HCT116 (cell line): ENCODE results near the gene MICALL1. TPM values are rescaled to one million over a fixed set of nuclear protein-coding genes. Genes with fewer than 3 reads are reported as not detected.

Experiments used
- ATAC-seq: fragments of 200-7000 bp; cut with Tn5 transposase; 2 replicates; pipeline ENCODE4 v1.9.1; 2020; ENCODE audit warnings: mild to moderate bottlenecking, moderate library complexity
- BruUV-seq: library from RNA; stranded (reverse); fragments of 400-500 nt; replicated peaks from 2 replicates; lab custom pipeline; 2021; lab: Mats Ljungman, UMichigan
- CTCF ChIA-PET: fragments of 300-600 bp; sonication (Branson Sonifier 250); formaldehyde crosslinking; loops from one replicate; lab custom pipeline; 2021; ENCODE audit warnings: antibody characterized with exemption; lab: Charles Lee
- POLR2A ChIA-PET: fragments of 300-600, 350-600 bp; sonication (Branson Sonifier 250); formaldehyde crosslinking; loops from one replicate; lab custom pipeline; 2021; ENCODE audit warnings: antibody characterized with exemption; lab: Charles Lee
- RAD21 ChIA-PET, 2 experiments: fragments of 300-600 bp; sonication (Branson Sonifier 250); formaldehyde crosslinking; loops; one replicate each; lab custom pipeline; 2023; ENCODE audit warnings: low total read pairs in 2 of 2; ENCODE audit not compliant: uncharacterized antibody in 2 of 2, unreplicated experiment in 2 of 2, low non-redundant PET in 1 of 2; lab: Charles Lee
- DNase-seq: peaks from one replicate; pipeline ENCODE4 v3.0.0-alpha.2; 2010; ENCODE audit warnings: low read depth, low spot score
- H2AFZ ChIP-seq: fragments of 200-600 bp; shearing (Covaris generic), sonication (generic); 2 replicates; pipeline ENCODE4 v1.6.1; 2017; ENCODE audit warnings: low read depth, mixed run types, mixed read lengths, antibody characterized with exemption, low read length; ENCODE audit not compliant: poor library complexity, severe bottlenecking
- H3K27ac ChIP-seq: 2 replicates; pipeline ENCODE4 v1.5.1; 2012; ENCODE audit warnings: low read depth, low read length
- H3K27me3 ChIP-seq: fragments of 200-600 bp; sonication (generic); 2 replicates; pipeline ENCODE4 v1.6.1; 2016; ENCODE audit warnings: mixed run types, low read length, mixed read lengths; ENCODE audit not compliant: insufficient read depth
- H3K36me3 ChIP-seq, 2 experiments: fragments of 200-500 bp in 1 of 2; fragments of 200-600 bp in 1 of 2; sonication (Bioruptor generic) in 1 of 2; sonication (generic) in 1 of 2; 2 replicates each; pipeline versions ENCODE4 v1.5.1 to v1.6.1; 2014 to 2016; ENCODE audit warnings: low read length in 2 of 2, inconsistent platforms in 1 of 2, mixed read lengths in 1 of 2, mixed run types in 1 of 2; ENCODE audit not compliant: insufficient read depth in 2 of 2, control insufficient read depth in 1 of 2
- H3K4me1 ChIP-seq, 2 experiments: fragments of 200-600 bp in 1 of 2; sonication (generic) in 1 of 2; 2 replicates each; pipeline versions ENCODE4 v1.5.1 to v1.6.1; 2012 to 2017; ENCODE audit warnings: low read length in 2 of 2, inconsistent platforms in 1 of 2, mild to moderate bottlenecking in 1 of 2, mixed read lengths in 1 of 2, mixed run types in 1 of 2, moderate library complexity in 1 of 2; ENCODE audit not compliant: insufficient read depth in 2 of 2, control insufficient read depth in 1 of 2
- H3K4me2 ChIP-seq: fragments of 200-600 bp; sonication (generic); 2 replicates; pipeline ENCODE4 v1.6.1; 2017; ENCODE audit warnings: mixed run types, low read length, mixed read lengths
- H3K4me3 ChIP-seq, 2 experiments: fragments of 200-600 bp in 1 of 2; sonication (generic) in 1 of 2; replicated peaks in 1 of 2; 2 replicates each; pipeline ENCODE4 v1.5.1; 2011 to 2016; ENCODE audit warnings: low read length in 2 of 2, control low read depth in 1 of 2, low read depth in 1 of 2, mild to moderate bottlenecking in 1 of 2, mixed read lengths in 1 of 2, mixed run types in 1 of 2
- H3K79me2 ChIP-seq: fragments of 200-600 bp; sonication (generic); 2 replicates; pipeline ENCODE4 v1.6.1; 2017; ENCODE audit warnings: mild to moderate bottlenecking, mixed run types, low read length, moderate library complexity, mixed read lengths; ENCODE audit not compliant: insufficient read depth
- H3K9ac ChIP-seq: fragments of 200-600 bp; sonication (generic); 2 replicates; pipeline ENCODE4 v1.6.1; 2016; ENCODE audit warnings: low read length, mixed read lengths
- H3K9me2 ChIP-seq: fragments of 200-600 bp; sonication (generic), shearing (Covaris generic); 2 replicates; pipeline ENCODE4 v1.6.1; 2017; ENCODE audit warnings: mixed run types, mild to moderate bottlenecking, moderate library complexity; ENCODE audit not compliant: insufficient read depth
- H3K9me3 ChIP-seq, 2 experiments: fragments of 200-500 bp in 1 of 2; fragments of 200-600 bp in 1 of 2; sonication (Bioruptor generic) in 1 of 2; sonication (generic) in 1 of 2; 2 replicates each; pipeline ENCODE4 v1.6.1; 2014 to 2017; ENCODE audit warnings: low read length in 2 of 2, mixed read lengths in 2 of 2, inconsistent platforms in 1 of 2, low read depth in 1 of 2, mild to moderate bottlenecking in 1 of 2, mixed run types in 1 of 2, moderate library complexity in 1 of 2; ENCODE audit not compliant: control insufficient read depth in 1 of 2, insufficient read depth in 1 of 2
- H4K20me1 ChIP-seq: fragments of 200-600 bp; sonication (generic), shearing (Covaris generic); 2 replicates; pipeline ENCODE4 v1.6.1; 2017; ENCODE audit warnings: mixed run types, mild to moderate bottlenecking, moderate library complexity; ENCODE audit not compliant: insufficient read depth
- CBX3 ChIP-seq: IDR thresholded peaks from 2 replicates; pipeline ENCODE4 v1.6.1; 2012; ENCODE audit warnings: low read depth
- CTCF ChIP-seq, 3 experiments: fragments of 200-600 bp in 1 of 3; sonication (generic) in 1 of 3; IDR thresholded peaks in 2 of 3; conservative IDR thresholded peaks in 1 of 3; 2 replicates each; pipeline ENCODE4 v1.5.1; 2012 to 2017; ENCODE audit warnings: low read depth in 2 of 3, low read length in 2 of 3, antibody characterized with exemption in 1 of 3, borderline replicate concordance in 1 of 3, control low read depth in 1 of 3, mild to moderate bottlenecking in 1 of 3, mixed read lengths in 1 of 3, mixed run types in 1 of 3, moderate library complexity in 1 of 3; ENCODE audit not compliant: insufficient read depth in 1 of 3
- EZH2phosphoT487 ChIP-seq: fragments of 200-600 bp; IDR thresholded peaks from 2 replicates; pipeline ENCODE4 v1.6.1; 2018; ENCODE audit warnings: antibody characterized with exemption, borderline replicate concordance
- JUND ChIP-seq: IDR thresholded peaks from 2 replicates; pipeline ENCODE4 v1.6.1; 2012
- POLR2A ChIP-seq: IDR thresholded peaks from 2 replicates; pipeline ENCODE4 v1.7.0; 2011; ENCODE audit warnings: borderline replicate concordance; ENCODE audit not compliant: insufficient read depth, insufficient read length; ENCODE audit errors: extremely low read depth
- POLR2AphosphoS5 ChIP-seq: IDR thresholded peaks from 2 replicates; pipeline ENCODE4 v1.6.1; 2011; ENCODE audit warnings: mild to moderate bottlenecking, low read depth, low read length, moderate library complexity
- SIN3A ChIP-seq: IDR thresholded peaks from 2 replicates; pipeline ENCODE4 v1.6.1; 2012; ENCODE audit warnings: low read depth
- ZNF274 ChIP-seq: fragments of 200-500 bp; sonication (Bioruptor generic); IDR thresholded peaks from 2 replicates; pipeline ENCODE4 v1.6.1; 2014; ENCODE audit warnings: mild to moderate bottlenecking, low read depth, low read length, inconsistent platforms
- intact Hi-C: fragments of 100-400 bp; cut with micrococcal nuclease; formaldehyde crosslinking; loops from 2 replicates; pipeline ENCODE4 v1.10.0; 2022
- total RNA-seq: library from RNA; stranded (reverse); gene quantifications from one replicate; pipeline ENCODE4 v1.2.1, GENCODE V29; 2021; ENCODE audit not compliant: unreplicated experiment
- TF ChIP-seq, protein P1 (sequence below): IDR thresholded peaks from 2 replicates; pipeline ENCODE4 v1.6.1; 2012
- TF ChIP-seq, protein P2 (sequence below): IDR thresholded peaks from 2 replicates; pipeline ENCODE4 v1.6.1; 2012; ENCODE audit warnings: low read depth

Gene MICALL1
- total RNA-seq, 1 experiment from 2014 or later: 35.2 TPM

GRCh38 chr22:37968452-37969251, 62.6 kb downstream of the MICALL1 start:
- BruUV-seq: no TSS peak
- intact Hi-C loops: no loop called here
- Histone ChIP-seq H3K4me1 (peaks cover 0 to 8% of the 10 kb centered on the region in 2 experiments; a peak in 2 of 4 replicates), H3K9me2 (no peaks in the 10 kb centered on the region), H3K4me2 (no peak overlapping the region), H3K9me3 (no peaks in the 10 kb centered on the region), H3K27me3 (no peaks in the 10 kb centered on the region), H2AFZ (no peak overlapping the region), H3K4me3 (no peak overlapping the region), H3K36me3 (peaks cover 20 to 27% of the 10 kb centered on the region in 2 experiments; a peak in 3 of 4 replicates), H3K9ac (no peak overlapping the region)
- RAD21 ChIA-PET: no interaction called here
- no peak for ATAC-seq
- POLR2A ChIA-PET: no interaction called here
- CTCF ChIA-PET: no interaction called here
- DNase-seq: no peak
- TF ChIP-seq CBX3: no peak
- TF ChIP-seq, all 23 proteins: peak for 0
- Histone ChIP-seq H3K27ac (no peak overlapping the region), H3K79me2 (peaks cover 14% of the 10 kb centered on the region), H4K20me1 (peaks cover 11% of the 10 kb centered on the region; the same call in 1 of the 2 replicates)

GRCh38 chr22:37970864-37971263, 64.8 kb downstream of the MICALL1 start:
- Histone ChIP-seq H3K36me3 (peaks cover 17 to 23% of the 10 kb centered on the region in 2 experiments; a peak in 3 of 4 replicates), H4K20me1 (peaks cover 5% of the 10 kb centered on the region; the same call in 1 of the 2 replicates), H3K4me1 (no peaks in the 10 kb centered on the region), H3K9me3 (no peaks in the 10 kb centered on the region), H3K79me2 (peaks cover 8% of the 10 kb centered on the region), H3K27me3 (no peaks in the 10 kb centered on the region), H2AFZ (no peak overlapping the region), H3K4me2 (no peak overlapping the region), H3K4me3 (no peak overlapping the region), H3K9me2 (no peaks in the 10 kb centered on the region), H3K9ac (no peak overlapping the region), H3K27ac (no peak overlapping the region)
- ATAC-seq: no peak
- intact Hi-C loops: no loop called here
- ChIA-PET RAD21 (no interaction called here), CTCF (interaction anchor here (1.2 kb wide), 1 partner anchor 154 kb away, joined by 3 read pairs; no protein-coding TSS in a partner anchor), POLR2A (no interaction called here)
- no peak for DNase-seq
- no TSS peak for BruUV-seq
- TF ChIP-seq, protein P1, sequence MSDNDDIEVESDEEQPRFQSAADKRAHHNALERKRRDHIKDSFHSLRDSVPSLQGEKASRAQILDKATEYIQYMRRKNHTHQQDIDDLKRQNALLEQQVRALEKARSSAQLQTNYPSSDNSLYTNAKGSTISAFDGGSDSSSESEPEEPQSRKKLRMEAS: no peak
- TF ChIP-seq ZNF274 (no peak), CBX3 (no peak), JUND (no peak), POLR2AphosphoS5 (no peak), SIN3A (no peak), POLR2A (no peak), CTCF (IDR thresholded peaks at IDR 0.05 in 2 of 3, conservative IDR thresholded peaks at IDR 0.05 in 1 of 3; ENCODE audit: borderline replicate concordance in 1 of 3, insufficient read depth in 1 of 3, low read depth in 2 of 3, low read length in 2 of 3) (no peak), EZH2phosphoT487 (no peak)
- TF ChIP-seq, protein P2, sequence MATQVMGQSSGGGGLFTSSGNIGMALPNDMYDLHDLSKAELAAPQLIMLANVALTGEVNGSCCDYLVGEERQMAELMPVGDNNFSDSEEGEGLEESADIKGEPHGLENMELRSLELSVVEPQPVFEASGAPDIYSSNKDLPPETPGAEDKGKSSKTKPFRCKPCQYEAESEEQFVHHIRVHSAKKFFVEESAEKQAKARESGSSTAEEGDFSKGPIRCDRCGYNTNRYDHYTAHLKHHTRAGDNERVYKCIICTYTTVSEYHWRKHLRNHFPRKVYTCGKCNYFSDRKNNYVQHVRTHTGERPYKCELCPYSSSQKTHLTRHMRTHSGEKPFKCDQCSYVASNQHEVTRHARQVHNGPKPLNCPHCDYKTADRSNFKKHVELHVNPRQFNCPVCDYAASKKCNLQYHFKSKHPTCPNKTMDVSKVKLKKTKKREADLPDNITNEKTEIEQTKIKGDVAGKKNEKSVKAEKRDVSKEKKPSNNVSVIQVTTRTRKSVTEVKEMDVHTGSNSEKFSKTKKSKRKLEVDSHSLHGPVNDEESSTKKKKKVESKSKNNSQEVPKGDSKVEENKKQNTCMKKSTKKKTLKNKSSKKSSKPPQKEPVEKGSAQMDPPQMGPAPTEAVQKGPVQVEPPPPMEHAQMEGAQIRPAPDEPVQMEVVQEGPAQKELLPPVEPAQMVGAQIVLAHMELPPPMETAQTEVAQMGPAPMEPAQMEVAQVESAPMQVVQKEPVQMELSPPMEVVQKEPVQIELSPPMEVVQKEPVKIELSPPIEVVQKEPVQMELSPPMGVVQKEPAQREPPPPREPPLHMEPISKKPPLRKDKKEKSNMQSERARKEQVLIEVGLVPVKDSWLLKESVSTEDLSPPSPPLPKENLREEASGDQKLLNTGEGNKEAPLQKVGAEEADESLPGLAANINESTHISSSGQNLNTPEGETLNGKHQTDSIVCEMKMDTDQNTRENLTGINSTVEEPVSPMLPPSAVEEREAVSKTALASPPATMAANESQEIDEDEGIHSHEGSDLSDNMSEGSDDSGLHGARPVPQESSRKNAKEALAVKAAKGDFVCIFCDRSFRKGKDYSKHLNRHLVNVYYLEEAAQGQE: no peak
